HG02840 (cell line): ENCODE data around the gene IDS.

ENCODE experiments used
- ATAC-seq: cut with Tn5 transposase; IDR thresholded peaks from one replicate; pipeline ENCODE4 v1.9.1; 2021; ENCODE audit warnings: mild to moderate bottlenecking, moderate library complexity, moderate number of reproducible peaks; ENCODE audit not compliant: unreplicated experiment, low FRiP score

IDS gene

GRCh38 chrX:149467920-149468319 lies 37.2 kb downstream of the IDS start:
- ATAC-seq = no peak

GRCh38 chrX:149467461-149467860 lies 37.6 kb downstream of the IDS start:
- ATAC-seq = no peak

- no peak for ATAC-seq
These were observed 42.3 kb downstream of the IDS start for GRCh38 chrX:149462849-149463248.

- no peak for ATAC-seq
These were observed 43.4 kb downstream of the IDS start for GRCh38 chrX:149461746-149462145.

- no peak for ATAC-seq
These were observed 46.5 kb downstream of the IDS start for GRCh38 chrX:149458586-149458985.

GRCh38 chrX:149456476-149457245 lies 48.4 kb downstream of the IDS start:
- no peak for ATAC-seq

GRCh38 chrX:149455934-149456333 lies 49.2 kb downstream of the IDS start:
- ATAC-seq = no peak

- ATAC-seq = no peak
These were observed 50.9 kb downstream of the IDS start for GRCh38 chrX:149453906-149454822.

- no peak for ATAC-seq
These were observed 52.1 kb downstream of the IDS start for GRCh38 chrX:149453030-149453429.

GRCh38 chrX:149433451-149433850 lies 71.7 kb downstream of the IDS start:
- no peak for ATAC-seq

- ATAC-seq = no peak
These were observed 72.1 kb downstream of the IDS start for GRCh38 chrX:149433051-149433450.
